ENCODE data around the gene UQCRC2.
"Not testable (repeated sequence)": the region's sequence is repeated elsewhere in the genome, so short reads cannot be mapped to it uniquely, and the experiment has no call there.

UQCRC2 gene

GRCh38 chr16:22012241-22012640, 59.1 kb downstream of the UQCRC2 start:
- no peak for ATAC-seq

- no peak for ATAC-seq
Measured at GRCh38 chr16:22013486-22013885, 60.3 kb downstream of the UQCRC2 start.

GRCh38 chr16:22014271-22014873, 61.2 kb downstream of the UQCRC2 start:
- ATAC-seq: no peak

GRCh38 chr16:22016927-22017326, 63.8 kb downstream of the UQCRC2 start:
- ATAC-seq: no peak

GRCh38 chr16:22018559-22018958, 65.4 kb downstream of the UQCRC2 start:
- ATAC-seq: no peak

GRCh38 chr16:22022151-22022550, 69.0 kb downstream of the UQCRC2 start:
- no peak for ATAC-seq

GRCh38 chr16:22023505-22023904, 70.3 kb downstream of the UQCRC2 start:
- no peak for ATAC-seq

- ATAC-seq: not testable (repeated sequence)
Measured at GRCh38 chr16:22024785-22025184, 71.6 kb downstream of the UQCRC2 start.

- ATAC-seq: no peak
Measured at GRCh38 chr16:22027633-22028032, 74.5 kb downstream of the UQCRC2 start.

GRCh38 chr16:22029632-22030031, 76.5 kb downstream of the UQCRC2 start:
- no peak for ATAC-seq

GRCh38 chr16:22030087-22030812, 77.1 kb downstream of the UQCRC2 start:
- no peak for ATAC-seq

- ATAC-seq: peak in 1 of 2 donors; percentile 66
Measured at GRCh38 chr16:22031483-22032083, 78.4 kb downstream of the UQCRC2 start.

Data from activated CD4-positive, CD25-positive, alpha-beta regulatory T cell treated with anti-CD3 and anti-CD28 coated beads, Interleukin-2, amount 50 U/mL, for 24 hours (primary cell).